ENCODE results near the gene RBM44.

- TF ChIP-seq, protein P1, sequence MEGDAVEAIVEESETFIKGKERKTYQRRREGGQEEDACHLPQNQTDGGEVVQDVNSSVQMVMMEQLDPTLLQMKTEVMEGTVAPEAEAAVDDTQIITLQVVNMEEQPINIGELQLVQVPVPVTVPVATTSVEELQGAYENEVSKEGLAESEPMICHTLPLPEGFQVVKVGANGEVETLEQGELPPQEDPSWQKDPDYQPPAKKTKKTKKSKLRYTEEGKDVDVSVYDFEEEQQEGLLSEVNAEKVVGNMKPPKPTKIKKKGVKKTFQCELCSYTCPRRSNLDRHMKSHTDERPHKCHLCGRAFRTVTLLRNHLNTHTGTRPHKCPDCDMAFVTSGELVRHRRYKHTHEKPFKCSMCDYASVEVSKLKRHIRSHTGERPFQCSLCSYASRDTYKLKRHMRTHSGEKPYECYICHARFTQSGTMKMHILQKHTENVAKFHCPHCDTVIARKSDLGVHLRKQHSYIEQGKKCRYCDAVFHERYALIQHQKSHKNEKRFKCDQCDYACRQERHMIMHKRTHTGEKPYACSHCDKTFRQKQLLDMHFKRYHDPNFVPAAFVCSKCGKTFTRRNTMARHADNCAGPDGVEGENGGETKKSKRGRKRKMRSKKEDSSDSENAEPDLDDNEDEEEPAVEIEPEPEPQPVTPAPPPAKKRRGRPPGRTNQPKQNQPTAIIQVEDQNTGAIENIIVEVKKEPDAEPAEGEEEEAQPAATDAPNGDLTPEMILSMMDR (IDR thresholded peaks at IDR 0.05) = no peak
- TF ChIP-seq POLR2A (IDR thresholded peaks at IDR 0.05) = no peak
Observed at GRCh38 chr2:237865623-237866041, 67.1 kb downstream of the RBM44 start.

Data from testis (tissue), 2 donors.